PC-3 (cell line): ENCODE measurements around the gene SIRT2. TPM values are rescaled to one million over a fixed set of nuclear protein-coding genes. Genes with fewer than 3 reads are reported as not detected.
"Not testable (repeated sequence)": the region's sequence is repeated elsewhere in the genome, so short reads cannot be mapped to it uniquely, and the experiment has no call there.

Experiments
- ATAC-seq: fragments of 200-7000 bp; cut with Tn5 transposase; 2 replicates; pipeline ENCODE4 v1.9.1; 2020; ENCODE audit warnings: mild to moderate bottlenecking, moderate library complexity
- BruUV-seq: library from RNA; stranded (reverse); fragments of 400-500 nt; replicated peaks from 2 replicates; lab custom pipeline; 2021; lab: Mats Ljungman, UMichigan
- CTCF ChIA-PET: fragments of 300-600 bp; sonication (Branson Sonifier 250); formaldehyde crosslinking; loops from one replicate; lab custom pipeline; 2022; ENCODE audit warnings: antibody characterized with exemption; lab: Charles Lee
- POLR2A ChIA-PET: fragments of 300-600 bp; sonication (Branson Sonifier 250); formaldehyde crosslinking; loops from one replicate; lab custom pipeline; 2022; ENCODE audit warnings: antibody characterized with exemption; ENCODE audit not compliant: unreplicated experiment; lab: Charles Lee
- DNase-seq: peaks from one replicate; pipeline ENCODE4 v3.0.0-alpha.2; 2015
- H2AFZ ChIP-seq: fragments of 300-600 bp; sonication (generic); 2 replicates; pipeline ENCODE4 v1.6.0; 2016; ENCODE audit warnings: antibody characterized with exemption, low read length
- H3F3A ChIP-seq: fragments of 300-600 bp; sonication (generic); one replicate; pipeline ENCODE4 v1.6.0; 2017; ENCODE audit warnings: antibody characterized with exemption, low read length, control low read depth, mild to moderate bottlenecking; ENCODE audit not compliant: unreplicated experiment
- H3K27ac ChIP-seq: fragments of 300-600 bp; sonication (generic); 2 replicates; pipeline ENCODE4 v1.5.1; 2016; ENCODE audit warnings: mild to moderate bottlenecking, low read length
- H3K27me3 ChIP-seq: fragments of 300-600 bp; sonication (generic); 2 replicates; pipeline ENCODE4 v1.6.1; 2016; ENCODE audit warnings: low read length, mixed read lengths
- H3K36me3 ChIP-seq: fragments of 300-600 bp; sonication (generic); 2 replicates; pipeline ENCODE4 v1.6.1; 2016; ENCODE audit warnings: low read depth, mixed run types, low read length, mixed read lengths
- H3K4me1 ChIP-seq: fragments of 300-600 bp; sonication (generic); 2 replicates; pipeline ENCODE4 v1.5.1; 2016; ENCODE audit warnings: low read length; ENCODE audit not compliant: insufficient read depth
- H3K4me2 ChIP-seq: fragments of 300-600 bp; sonication (generic); 2 replicates; pipeline ENCODE4 v1.6.0; 2016; ENCODE audit warnings: low read length
- H3K4me3 ChIP-seq: fragments of 300-600 bp; sonication (generic); 2 replicates; pipeline ENCODE4 v1.5.1; 2016; ENCODE audit warnings: mild to moderate bottlenecking, low read length, mixed read lengths
- H3K79me2 ChIP-seq: fragments of 300-600 bp; sonication (generic); 2 replicates; pipeline ENCODE4 v1.6.1; 2017; ENCODE audit warnings: low read length, mixed read lengths
- H3K9ac ChIP-seq: fragments of 300-600 bp; sonication (generic); 2 replicates; pipeline ENCODE4 v1.6.0; 2016; ENCODE audit warnings: mild to moderate bottlenecking, low read length
- H3K9me2 ChIP-seq: fragments of 300-600 bp; sonication (generic); replicated peaks from 2 replicates; pipeline ENCODE4 v1.6.1; 2016; ENCODE audit warnings: mixed run types, low read length, mixed read lengths
- H3K9me3 ChIP-seq: fragments of 300-600 bp; sonication (generic); 2 replicates; pipeline ENCODE4 v1.6.1; 2016; ENCODE audit warnings: low read length, mixed read lengths
- H4K20me1 ChIP-seq: fragments of 300-600 bp; sonication (generic); 2 replicates; pipeline ENCODE4 v1.6.1; 2016; ENCODE audit warnings: low read length, mixed read lengths
- EZH2 ChIP-seq: fragments of 300-600 bp; sonication (generic); IDR thresholded peaks from one replicate; pipeline ENCODE4 v1.6.1; 2017; ENCODE audit warnings: antibody characterized with exemption, mild to moderate bottlenecking, low read length; ENCODE audit not compliant: unreplicated experiment
- EZH2phosphoT487 ChIP-seq: fragments of 300-600 bp; sonication (generic); IDR thresholded peaks from 2 replicates; pipeline ENCODE4 v1.6.1; 2018; ENCODE audit warnings: mild to moderate bottlenecking, antibody characterized with exemption, low read length, borderline replicate concordance
- intact Hi-C: fragments of 100-400 bp; cut with micrococcal nuclease; formaldehyde crosslinking; loops from 2 replicates; pipeline ENCODE4 v1.9.0; 2023
- total RNA-seq: library from RNA; depleted of rRNA; stranded (reverse); fragments of >200 nt; gene quantifications from 2 replicates; pipeline ENCODE4 v1.2.3, GENCODE V29; 2014
- TF ChIP-seq, protein P1 (sequence below): fragments of 300-600 bp; sonication (generic); conservative IDR thresholded peaks from 2 replicates; pipeline ENCODE4 v1.5.1; 2017; ENCODE audit warnings: antibody characterized with exemption, low read depth, mild to moderate bottlenecking, low read length

Gene SIRT2
- total RNA-seq, 1 experiment from 2014 or later, result 37.9 TPM

DNA sequence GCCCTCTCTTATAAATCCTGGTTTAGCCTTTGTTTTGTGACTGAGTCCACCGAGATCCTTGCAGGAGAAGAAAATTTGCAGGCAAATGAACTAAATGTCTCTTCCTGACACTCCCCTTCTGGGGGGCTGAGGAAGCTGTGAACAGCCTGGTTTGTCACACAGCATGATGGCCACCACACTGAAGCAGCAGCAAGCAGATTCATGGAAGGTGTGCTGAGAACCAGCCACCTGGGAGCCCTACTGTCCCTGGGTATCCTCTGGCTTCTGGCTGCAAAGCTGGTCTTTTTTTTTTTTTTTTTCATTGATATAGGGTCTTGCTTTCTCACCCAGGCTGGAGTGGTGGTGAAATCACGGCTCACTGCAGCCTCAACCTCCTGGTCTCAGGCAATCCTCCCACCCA, 42.6 kb upstream of the SIRT2 start:
- BruUV-seq, result no TSS peak
- TF ChIP-seq EZH2 (no peak), EZH2phosphoT487 (no peak)
- TF ChIP-seq, protein P1, sequence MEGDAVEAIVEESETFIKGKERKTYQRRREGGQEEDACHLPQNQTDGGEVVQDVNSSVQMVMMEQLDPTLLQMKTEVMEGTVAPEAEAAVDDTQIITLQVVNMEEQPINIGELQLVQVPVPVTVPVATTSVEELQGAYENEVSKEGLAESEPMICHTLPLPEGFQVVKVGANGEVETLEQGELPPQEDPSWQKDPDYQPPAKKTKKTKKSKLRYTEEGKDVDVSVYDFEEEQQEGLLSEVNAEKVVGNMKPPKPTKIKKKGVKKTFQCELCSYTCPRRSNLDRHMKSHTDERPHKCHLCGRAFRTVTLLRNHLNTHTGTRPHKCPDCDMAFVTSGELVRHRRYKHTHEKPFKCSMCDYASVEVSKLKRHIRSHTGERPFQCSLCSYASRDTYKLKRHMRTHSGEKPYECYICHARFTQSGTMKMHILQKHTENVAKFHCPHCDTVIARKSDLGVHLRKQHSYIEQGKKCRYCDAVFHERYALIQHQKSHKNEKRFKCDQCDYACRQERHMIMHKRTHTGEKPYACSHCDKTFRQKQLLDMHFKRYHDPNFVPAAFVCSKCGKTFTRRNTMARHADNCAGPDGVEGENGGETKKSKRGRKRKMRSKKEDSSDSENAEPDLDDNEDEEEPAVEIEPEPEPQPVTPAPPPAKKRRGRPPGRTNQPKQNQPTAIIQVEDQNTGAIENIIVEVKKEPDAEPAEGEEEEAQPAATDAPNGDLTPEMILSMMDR, result no peak
- Histone ChIP-seq H3K4me2 (no peak overlapping the region), H2AFZ (no peak overlapping the region), H3K27me3 (no peaks in the 10 kb centered on the region), H3F3A (no peaks in the 10 kb centered on the region), H3K4me1 (no peaks in the 10 kb centered on the region), H4K20me1 (no peaks in the 10 kb centered on the region), H3K9ac (no peak overlapping the region), H3K9me2 (no peaks in the 10 kb centered on the region), H3K27ac (no peak overlapping the region), H3K4me3 (no peak overlapping the region), H3K79me2 (no peaks in the 10 kb centered on the region), H3K9me3 (no peaks in the 10 kb centered on the region), H3K36me3 (no peaks in the 10 kb centered on the region)
- DNase-seq (no peak), ATAC-seq (no peak)
- POLR2A ChIA-PET, result no interaction called here
- intact Hi-C loops, result no loop called here
- CTCF ChIA-PET, result no interaction called here

DNA sequence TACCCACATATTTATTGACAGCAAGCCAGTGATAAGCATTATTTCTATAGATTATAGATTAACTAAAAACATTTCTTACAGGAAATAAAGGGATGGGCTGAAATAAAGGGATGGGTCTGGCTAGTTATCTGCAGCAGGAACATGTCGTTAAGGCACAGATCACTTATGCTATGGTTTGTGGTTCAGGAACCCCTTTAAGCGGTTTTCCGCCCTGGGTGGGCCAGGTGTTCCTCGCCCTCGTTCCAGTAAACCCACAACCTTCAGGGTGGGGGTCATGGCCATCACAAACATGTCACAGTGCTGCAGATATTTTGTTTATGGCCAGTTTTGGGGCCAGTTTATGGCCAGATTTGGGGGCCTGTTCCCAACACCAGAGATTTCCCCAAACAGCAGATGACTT, 42.0 kb upstream of the SIRT2 start:
- H3K9me2 ChIP-seq, H3K27ac ChIP-seq, H3K4me2 ChIP-seq, H3F3A ChIP-seq, H3K4me3 ChIP-seq, BruUV-seq, POLR2A ChIA-PET, H3K27me3 ChIP-seq, ATAC-seq, H3K79me2 ChIP-seq, H3K9me3 ChIP-seq, H3K9ac ChIP-seq, H3K36me3 ChIP-seq, H3K4me1 ChIP-seq, H2AFZ ChIP-seq, CTCF ChIA-PET, H4K20me1 ChIP-seq, intact Hi-C loops, DNase-seq: not testable (repeated sequence)

DNA sequence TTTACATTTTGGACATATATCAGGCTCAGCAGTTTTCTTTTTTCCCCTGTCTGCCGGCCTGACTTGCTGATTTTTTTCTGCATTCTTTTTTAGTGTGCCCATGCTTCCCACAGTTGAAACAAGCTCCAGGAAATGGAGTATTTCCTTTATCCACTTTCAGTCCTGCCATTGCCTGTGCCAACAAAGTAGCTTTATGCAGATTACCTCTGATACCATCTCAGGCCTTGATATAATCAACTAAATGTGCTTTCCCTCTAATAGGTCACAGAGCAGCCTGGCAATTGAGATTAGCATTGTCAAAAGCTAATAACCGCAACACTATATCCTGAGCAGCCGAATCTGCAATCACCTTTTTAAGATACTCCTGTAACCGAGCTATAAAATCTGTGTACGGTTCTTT, 40.5 kb upstream of the SIRT2 start:
- H3K4me1 ChIP-seq, result no peaks in the 10 kb centered on the region
- H3K36me3 ChIP-seq, result no peaks in the 10 kb centered on the region
- no peak for ATAC-seq
- H3K9me3 ChIP-seq, result no peaks in the 10 kb centered on the region
- no peak overlapping the region for H3K4me2 ChIP-seq
- TF ChIP-seq, protein P1, result no peak
- no peak for TF ChIP-seq EZH2phosphoT487
- no peak overlapping the region for H3K27ac ChIP-seq
- BruUV-seq, result no TSS peak
- intact Hi-C loops, result loop anchor here (10.0 kb wide), 1 partner anchor 395 kb away; no protein-coding TSS in a partner anchor
- DNase-seq, result no peak
- H3K4me3 ChIP-seq, result no peak overlapping the region
- H3K9me2 ChIP-seq, result no peaks in the 10 kb centered on the region
- ChIA-PET POLR2A (no interaction called here), CTCF (interaction anchor here (0.7 kb wide), 1 partner anchor 177 kb away, joined by 3 read pairs; no protein-coding TSS in a partner anchor)
- H3K27me3 ChIP-seq, result no peaks in the 10 kb centered on the region
- no peaks in the 10 kb centered on the region for H4K20me1 ChIP-seq
- H3F3A ChIP-seq, result no peaks in the 10 kb centered on the region
- no peak overlapping the region for H3K9ac ChIP-seq
- no peak overlapping the region for H2AFZ ChIP-seq
- H3K79me2 ChIP-seq, result no peaks in the 10 kb centered on the region
